Neural progenitor cell (in vitro differentiated cells): ENCODE results near the gene HTR3D. TPM values are rescaled to one million over a fixed set of nuclear protein-coding genes. Genes with fewer than 3 reads are reported as not detected.

ENCODE experiments used
- DNase-seq: peaks from one replicate; pipeline ENCODE4 v3.0.0-alpha.2; 2016; ENCODE audit warnings: low spot score
- H2AFZ ChIP-seq: fragments of 200-600 bp; sonication (generic); replicated peaks from 2 replicates; pipeline ENCODE4 v1.6.1; 2016; ENCODE audit warnings: antibody characterized with exemption
- H3F3A ChIP-seq: fragments of 200-600 bp; sonication (generic); 2 replicates; pipeline ENCODE4 v1.6.1; 2016; ENCODE audit warnings: antibody characterized with exemption, low read depth
- H3K27ac ChIP-seq: fragments of 200-600 bp; sonication (generic); 2 replicates; pipeline ENCODE4 v1.5.1; 2016; ENCODE audit warnings: mild to moderate bottlenecking
- H3K27me3 ChIP-seq: fragments of 200-600 bp; sonication (generic); 2 replicates; pipeline ENCODE4 v1.6.1; 2016; ENCODE audit warnings: mild to moderate bottlenecking, moderate library complexity
- H3K36me3 ChIP-seq: fragments of 200-600 bp; sonication (generic); 2 replicates; pipeline ENCODE4 v1.5.1; 2016
- H3K4me1 ChIP-seq: fragments of 200-600 bp; sonication (generic); 2 replicates; pipeline ENCODE4 v1.6.1; 2016; ENCODE audit warnings: mixed run types
- H3K4me2 ChIP-seq: fragments of 200-600 bp; sonication (generic); 2 replicates; pipeline ENCODE4 v1.6.1; 2016
- H3K4me3 ChIP-seq: fragments of 200-600 bp; sonication (generic); 2 replicates; pipeline ENCODE4 v1.5.1; 2016
- H3K79me2 ChIP-seq: fragments of 200-600 bp; sonication (generic); 2 replicates; pipeline ENCODE4 v1.6.1; 2016; ENCODE audit warnings: low read depth
- H3K9ac ChIP-seq: fragments of 200-600 bp; sonication (generic); 2 replicates; pipeline ENCODE4 v1.6.1; 2016
- H3K9me3 ChIP-seq: fragments of 200-600 bp; sonication (generic); 2 replicates; pipeline ENCODE4 v1.5.1; 2016; ENCODE audit warnings: low read depth
- H4K20me1 ChIP-seq: fragments of 200-600 bp; sonication (generic); 2 replicates; pipeline ENCODE4 v1.6.1; 2016; ENCODE audit warnings: low read depth
- H3K27ac Mint-ChIP-seq: 3 replicates; pipeline ENCODE4 v1.8.0; 2021; ENCODE audit warnings: mixed read lengths
- H3K27me3 Mint-ChIP-seq: 2 replicates; pipeline ENCODE4 v1.8.0; 2022; ENCODE audit warnings: low read depth, mild to moderate bottlenecking, inconsistent platforms, moderate library complexity, mixed read lengths; ENCODE audit not compliant: insufficient read depth
- H3K36me3 Mint-ChIP-seq: 3 replicates; pipeline ENCODE4 v1.8.0; 2021; ENCODE audit warnings: mixed read lengths
- H3K4me1 Mint-ChIP-seq: 3 replicates; pipeline ENCODE4 v1.8.0; 2021; ENCODE audit warnings: mixed read lengths
- H3K4me3 Mint-ChIP-seq: 3 replicates; pipeline ENCODE4 v1.8.0; 2021; ENCODE audit warnings: mild to moderate bottlenecking, moderate library complexity, mixed read lengths
- H3K9me3 Mint-ChIP-seq: 3 replicates; pipeline ENCODE4 v1.8.0; 2020; ENCODE audit warnings: mixed read lengths
- CTCF ChIP-seq: fragments of 200-600 bp; sonication (generic); IDR thresholded peaks from 2 replicates; pipeline ENCODE4 v1.5.1; 2017; ENCODE audit warnings: antibody characterized with exemption, mild to moderate bottlenecking
- EZH2 ChIP-seq: fragments of 200-600 bp; sonication (generic); IDR thresholded peaks from 2 replicates; pipeline ENCODE4 v1.6.1; 2017; ENCODE audit warnings: antibody characterized with exemption, mild to moderate bottlenecking, moderate library complexity
- EZH2phosphoT487 ChIP-seq: fragments of 200-600 bp; sonication (generic); IDR thresholded peaks from 2 replicates; pipeline ENCODE4 v1.6.1; 2017; ENCODE audit warnings: antibody characterized with exemption
- total RNA-seq: library from RNA; depleted of rRNA; stranded (reverse); fragments of >200 nt; gene quantifications from 2 replicates; pipeline ENCODE4 v1.2.3, GENCODE V29; 2015; ENCODE audit warnings: low replicate concordance

HTR3D gene
- total RNA-seq, 1 donor from 2014 or later = not detected

DNA sequence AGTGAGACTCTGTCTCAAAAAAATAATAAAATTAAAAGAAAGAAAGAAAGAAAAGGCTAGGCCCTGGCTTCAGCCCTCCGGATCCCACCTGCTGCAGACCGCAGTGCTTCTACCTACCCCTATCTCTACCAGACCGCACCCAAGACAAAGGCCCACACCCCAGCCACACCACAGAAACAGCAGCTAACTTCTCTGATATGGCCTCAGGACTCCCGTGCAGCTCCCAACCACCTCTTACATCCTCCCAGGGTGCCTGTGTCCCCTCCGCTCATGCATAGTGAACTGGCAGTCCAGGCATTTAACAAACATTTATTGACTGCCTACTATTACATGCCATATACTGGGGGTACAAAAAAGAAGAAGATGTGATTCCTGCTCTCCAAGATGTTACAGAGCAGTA lies 14.5 kb downstream of the HTR3D start:
- H3K36me3 ChIP-seq = no peaks in the 10 kb centered on the region
- Mint-ChIP-seq H3K4me1 (no peaks in the 10 kb centered on the region), H3K27me3 (peaks cover 6% of the 10 kb centered on the region), H3K36me3 (no peaks in the 10 kb centered on the region), H3K27ac (no peak overlapping the region), H3K9me3 (no peaks in the 10 kb centered on the region), H3K4me3 (no peak overlapping the region)
- no peak for DNase-seq
- TF ChIP-seq CTCF (no peak), EZH2phosphoT487 (no peak), EZH2 (no peak)
- H3F3A ChIP-seq = no peaks in the 10 kb centered on the region
- H3K9me3 ChIP-seq = no peaks in the 10 kb centered on the region
- H3K27ac ChIP-seq = no peak overlapping the region
- H2AFZ ChIP-seq = no peak overlapping the region
- H3K9ac ChIP-seq = no peak overlapping the region
- no peaks in the 10 kb centered on the region for H3K79me2 ChIP-seq
- no peaks in the 10 kb centered on the region for H3K27me3 ChIP-seq
- H3K4me3 ChIP-seq = no peak overlapping the region
- H3K4me2 ChIP-seq = no peak overlapping the region
- H3K4me1 ChIP-seq = no peaks in the 10 kb centered on the region
- H4K20me1 ChIP-seq = no peaks in the 10 kb centered on the region

GRCh38 chr3:184050217-184050847 lies 18.8 kb downstream of the HTR3D start:
- H3K4me2 ChIP-seq = no peak overlapping the region
- no peaks in the 10 kb centered on the region for H3K36me3 ChIP-seq
- Mint-ChIP-seq H3K27ac (no peak overlapping the region), H3K36me3 (no peaks in the 10 kb centered on the region), H3K4me3 (no peak overlapping the region), H3K4me1 (no peaks in the 10 kb centered on the region), H3K9me3 (no peaks in the 10 kb centered on the region), H3K27me3 (peaks cover 6% of the 10 kb centered on the region)
- no peak for DNase-seq
- no peaks in the 10 kb centered on the region for H3K27me3 ChIP-seq
- H3K79me2 ChIP-seq = no peaks in the 10 kb centered on the region
- H4K20me1 ChIP-seq = no peaks in the 10 kb centered on the region
- no peak overlapping the region for H2AFZ ChIP-seq
- H3K9ac ChIP-seq = no peak overlapping the region
- no peaks in the 10 kb centered on the region for H3F3A ChIP-seq
- H3K9me3 ChIP-seq = no peaks in the 10 kb centered on the region
- no peaks in the 10 kb centered on the region for H3K4me1 ChIP-seq
- no peak overlapping the region for H3K27ac ChIP-seq
- no peak overlapping the region for H3K4me3 ChIP-seq
- TF ChIP-seq EZH2phosphoT487 (no peak), CTCF (no peak), EZH2 (no peak)

DNA sequence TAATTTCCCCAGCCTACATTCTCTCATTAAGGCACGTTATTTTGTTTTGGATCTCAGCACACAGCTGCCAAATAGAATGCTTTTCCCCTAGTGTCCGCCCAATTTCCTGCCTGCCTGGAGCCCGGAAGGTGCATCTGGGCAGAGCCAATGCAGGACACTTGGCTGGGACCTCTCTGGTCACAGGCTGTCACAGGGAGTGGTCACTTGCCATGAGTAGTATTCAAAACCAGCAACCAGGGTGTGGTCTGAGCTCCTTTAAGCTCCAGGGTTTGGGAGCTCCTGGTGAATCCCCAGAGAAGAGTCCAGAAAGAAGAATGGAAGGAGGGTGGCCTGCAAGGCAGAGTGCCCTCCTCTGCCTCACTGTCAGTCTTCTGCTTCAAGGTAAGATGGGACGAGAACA lies 21.2 kb downstream of the HTR3D start, which contains the start of gene HTR3C:
TSS of gene HTR3C (plus strand) at position 281 of the 400 bp plus-strand sequence. CDS start at position 315, 34 bp downstream.
- no peak for DNase-seq
- H3K4me1 ChIP-seq = no peaks in the 10 kb centered on the region
- no peak within 1 kb of the TSS for H3K4me3 Mint-ChIP-seq
- H3K27ac Mint-ChIP-seq = no peak within 1 kb of the TSS
- H3K36me3 ChIP-seq = no peaks in the 10 kb centered on the region
- no peak within 1 kb of the TSS for H3K27ac ChIP-seq
- H3K27me3 Mint-ChIP-seq = peaks cover 2% of the 10 kb centered on the region
- peaks cover 2% of the 10 kb centered on the region for H3K4me1 Mint-ChIP-seq
- H2AFZ ChIP-seq = no peak within 1 kb of the TSS
- no peaks in the 10 kb centered on the region for H3K79me2 ChIP-seq
- H3K4me3 ChIP-seq = no peak within 1 kb of the TSS
- no peaks in the 10 kb centered on the region for H3K9me3 Mint-ChIP-seq
- no peak within 1 kb of the TSS for H3K9ac ChIP-seq
- no peaks in the 10 kb centered on the region for H3K36me3 Mint-ChIP-seq
- TF ChIP-seq EZH2 = no peak
- no peak for TF ChIP-seq EZH2phosphoT487
- TF ChIP-seq CTCF = no peak
- no peak within 1 kb of the TSS for H3K4me2 ChIP-seq
- no peaks in the 10 kb centered on the region for H4K20me1 ChIP-seq
- H3F3A ChIP-seq = no peaks in the 10 kb centered on the region
- H3K27me3 ChIP-seq = no peaks in the 10 kb centered on the region
- H3K9me3 ChIP-seq = no peaks in the 10 kb centered on the region
